Keratinocyte (primary cell): ENCODE measurements around the gene PPM1A. TPM values are rescaled to one million over a fixed set of nuclear protein-coding genes. Genes with fewer than 3 reads are reported as not detected.

ENCODE experiments used
- DNase-seq: peaks from one replicate; pipeline ENCODE4 v3.0.0-alpha.2; 2011; ENCODE audit warnings: low read depth, missing footprints, low spot score
- FAIRE-seq: peaks from 2 replicates; lab custom pipeline; 2011; peaks lifted over from hg19 to GRCh38; lab: Jason Lieb, UNC
- H2AFZ ChIP-seq: 2 replicates; pipeline ENCODE4 v1.6.0; 2012; ENCODE audit warnings: low read length, control low read depth, inconsistent platforms; ENCODE audit not compliant: control insufficient read depth
- H3K27ac ChIP-seq: 2 replicates; pipeline ENCODE4 v1.5.1; 2011; ENCODE audit warnings: low read length; ENCODE audit not compliant: control insufficient read depth, insufficient read depth
- H3K27me3 ChIP-seq: 3 replicates; pipeline ENCODE4 v1.6.0; 2011; ENCODE audit warnings: low read length; ENCODE audit not compliant: control insufficient read depth, insufficient read depth; ENCODE audit errors: extremely low read depth
- H3K36me3 ChIP-seq, 2 experiments: 2 replicates in 1 of 2; 3 replicates in 1 of 2; pipeline ENCODE4 v1.5.1; 2011; ENCODE audit warnings: low read length in 2 of 2, mild to moderate bottlenecking in 1 of 2; ENCODE audit not compliant: control insufficient read depth in 2 of 2, insufficient read depth in 2 of 2; ENCODE audit errors: extremely low read depth in 1 of 2
- H3K4me1 ChIP-seq: 3 replicates; pipeline ENCODE4 v1.5.1; 2011; ENCODE audit warnings: low read length; ENCODE audit not compliant: control insufficient read depth, insufficient read depth; ENCODE audit errors: extremely low read depth
- H3K4me2 ChIP-seq: 3 replicates; pipeline ENCODE4 v1.6.0; 2011; ENCODE audit warnings: low read depth, low read length; ENCODE audit not compliant: control insufficient read depth, insufficient read depth; ENCODE audit errors: extremely low read depth
- H3K4me3 ChIP-seq, 3 experiments: fragments of 200-600 bp in 1 of 3; sonication (generic) in 1 of 3; 2 replicates in 2 of 3; 3 replicates in 1 of 3; pipeline ENCODE4 v1.5.1; 2011 to 2016; ENCODE audit warnings: low read length in 3 of 3, mild to moderate bottlenecking in 3 of 3, control low read depth in 2 of 3, inconsistent platforms in 1 of 3, low read depth in 1 of 3, mixed read lengths in 1 of 3, mixed run types in 1 of 3, moderate library complexity in 1 of 3; ENCODE audit not compliant: control insufficient read depth in 2 of 3, insufficient read depth in 2 of 3; ENCODE audit errors: extremely low read depth in 1 of 3
- H3K79me2 ChIP-seq: 2 replicates; pipeline ENCODE4 v1.6.0; 2012; ENCODE audit warnings: low read length; ENCODE audit not compliant: control insufficient read depth, insufficient read depth
- H3K9ac ChIP-seq: 3 replicates; pipeline ENCODE4 v1.6.0; 2011; ENCODE audit warnings: low read length; ENCODE audit not compliant: control insufficient read depth, insufficient read depth; ENCODE audit errors: extremely low read depth
- H3K9me1 ChIP-seq: 3 replicates; pipeline ENCODE4 v1.6.0; 2011; ENCODE audit warnings: low read length; ENCODE audit not compliant: control insufficient read depth, insufficient read depth; ENCODE audit errors: extremely low read depth
- H3K9me3 ChIP-seq: 2 replicates; pipeline ENCODE4 v1.5.1; 2012; ENCODE audit warnings: low read depth, low read length; ENCODE audit not compliant: control insufficient read depth
- H4K20me1 ChIP-seq: 3 replicates; pipeline ENCODE4 v1.6.0; 2011; ENCODE audit warnings: low read length; ENCODE audit not compliant: control insufficient read depth, insufficient read depth; ENCODE audit errors: extremely low read depth
- CTCF ChIP-seq, 3 experiments: IDR thresholded peaks in 1 of 3; conservative IDR thresholded peaks in 1 of 3; optimal IDR thresholded peaks in 1 of 3; 2 replicates in 2 of 3; 3 replicates in 1 of 3; pipeline versions ENCODE3 to v1.5.1; 2011; ENCODE audit warnings: low read length in 3 of 3, mild to moderate bottlenecking in 3 of 3, moderate library complexity in 2 of 3, control low read depth in 1 of 3, inconsistent platforms in 1 of 3; ENCODE audit not compliant: insufficient read depth in 2 of 3; ENCODE audit errors: extremely low read depth in 1 of 3
- EZH2 ChIP-seq: IDR thresholded peaks from one replicate; pipeline ENCODE4 v1.6.1; 2012; ENCODE audit warnings: inconsistent platforms, mild to moderate bottlenecking, low read length, moderate library complexity
- dilution Hi-C: fragments of 300-500 bp; cut with MboI; formaldehyde crosslinking; loops from one replicate; pipeline ENCODE4 v1.7.0; 2020; ENCODE audit warnings: low sequenced_read_pairs; ENCODE audit not compliant: extremely low pct_ligation_motif_present
- polyA plus RNA-seq, 5 experiments: library from polyadenylated mRNA; depleted of rRNA in 3 of 5; stranded (reverse) in 3 of 5; stranded (forward) in 1 of 5; unstranded in 1 of 5; fragments of >200 nt; gene quantifications; 1 replicate in 1 of 5; 2 replicates in 3 of 5; 3 replicates in 1 of 5; pipeline versions ENCODE4 v1.2.1 to v1.2.3, GENCODE V29; 2011 to 2012; ENCODE audit warnings: missing spikeins in 2 of 5, low read depth in 1 of 5, low replicate concordance in 1 of 5

PPM1A gene
- polyA plus RNA-seq, 1 donor (not counting 4 experiments of a cell fraction or from before 2014, with no cell fraction given), result 44.5 TPM

GRCh38 chr14:60227291-60227690 is 21.7 kb upstream of the PPM1A start:
- Histone ChIP-seq H2AFZ (no peak overlapping the region), H4K20me1 (no peaks in the 10 kb centered on the region), H3K36me3 (no peaks in the 10 kb centered on the region), H3K27ac (no peak overlapping the region), H3K4me1 (no peaks in the 10 kb centered on the region), H3K4me2 (no peak overlapping the region), H3K4me3 (no peak overlapping the region), H3K9ac (no peak overlapping the region), H3K27me3 (no peaks in the 10 kb centered on the region), H3K9me3 (no peaks in the 10 kb centered on the region), H3K79me2 (no peaks in the 10 kb centered on the region), H3K9me1 (no peaks in the 10 kb centered on the region)
- TF ChIP-seq EZH2 (no peak), CTCF (optimal IDR thresholded peaks at IDR 0.05 in 1 of 3, IDR thresholded peaks at IDR 0.05 in 1 of 3, conservative IDR thresholded peaks at IDR 0.05 in 1 of 3; ENCODE audit: extremely low read depth in 1 of 3, insufficient read depth in 2 of 3, low read length in 3 of 3) (no peak)
- FAIRE-seq (no peak), DNase-seq (no peak)
- dilution Hi-C loops, result no loop called here

- Histone ChIP-seq H3K4me3 (no peak overlapping the region), H3K79me2 (no peaks in the 10 kb centered on the region), H3K9me3 (no peaks in the 10 kb centered on the region), H4K20me1 (no peaks in the 10 kb centered on the region), H3K27ac (no peak overlapping the region), H3K9ac (no peak overlapping the region), H3K4me1 (no peaks in the 10 kb centered on the region), H3K36me3 (no peaks in the 10 kb centered on the region), H2AFZ (no peak overlapping the region), H3K27me3 (no peaks in the 10 kb centered on the region), H3K9me1 (no peaks in the 10 kb centered on the region), H3K4me2 (no peak overlapping the region)
- dilution Hi-C loops, result no loop called here
- no peak for DNase-seq
- TF ChIP-seq CTCF (optimal IDR thresholded peaks at IDR 0.05 in 1 of 3, IDR thresholded peaks at IDR 0.05 in 1 of 3, conservative IDR thresholded peaks at IDR 0.05 in 1 of 3; ENCODE audit: extremely low read depth in 1 of 3, insufficient read depth in 2 of 3, low read length in 3 of 3) (no peak), EZH2 (no peak)
- no peak for FAIRE-seq
Measured at GRCh38 chr14:60229614-60230013, 19.4 kb upstream of the PPM1A start.
